Lower lobe of right lung (tissue), 2 donors: ENCODE data around the gene ITPR1. TPM values are rescaled to one million over a fixed set of nuclear protein-coding genes. Genes with fewer than 3 reads are reported as not detected.

ENCODE experiments used
- ATAC-seq, 2 donors: fragments of 200-7000 bp; cut with Tn5 transposase; one replicate each; pipeline ENCODE4 v1.9.1; 2020 to 2022; ENCODE audit warnings: mild to moderate bottlenecking in 2 of 2, moderate library complexity in 2 of 2
- DNase-seq: peaks from one replicate; pipeline ENCODE4 v3.0.0-alpha.2; 2020
- H3K27ac ChIP-seq: fragments of 200-600 bp; one replicate; pipeline ENCODE4 v1.8.0; 2022
- H3K27me3 ChIP-seq: fragments of 200-600 bp; one replicate; pipeline ENCODE4 v1.8.0; 2022; ENCODE audit warnings: low read depth
- H3K36me3 ChIP-seq: fragments of 200-600 bp; one replicate; pipeline ENCODE4 v1.8.0; 2022; ENCODE audit warnings: mild to moderate bottlenecking
- H3K4me1 ChIP-seq: fragments of 200-600 bp; one replicate; pipeline ENCODE4 v1.8.0; 2022
- H3K4me3 ChIP-seq: fragments of 200-600 bp; one replicate; pipeline ENCODE4 v1.8.0; 2022; ENCODE audit warnings: mild to moderate bottlenecking
- H3K9me3 ChIP-seq: fragments of 200-600 bp; one replicate; pipeline ENCODE4 v1.8.0; 2022
- CTCF ChIP-seq: fragments of 200-600 bp; IDR thresholded peaks from one replicate; pipeline ENCODE4 v1.8.0; 2022; ENCODE audit warnings: antibody characterized with exemption, mild to moderate bottlenecking
- intact Hi-C: fragments of 100-400 bp; cut with DNase I; formaldehyde crosslinking; loops from one replicate; pipeline ENCODE4 v1.11.0; 2022
- total RNA-seq: library from RNA; stranded (reverse); fragmentation: NEBNext Ultra II Directional; extraction: Animal tissue kit (Norgen Biotek cat#: 25700); gene quantifications from one replicate; pipeline ENCODE4 v1.2.1, GENCODE V29; 2021
- donor health status: DM: no; HTN: yes; CAD: no; lungs with severe emphysema.

Gene ITPR1
- total RNA-seq, 1 donor from 2014 or later: 69.1 TPM

GRCh38 chr3:4634894-4635293, 141.7 kb downstream of the ITPR1 start:
- ATAC-seq: no peak
- no peak for TF ChIP-seq CTCF
- intact Hi-C loops: loop anchor here (10.0 kb wide), 1 partner anchor 280 kb away; no protein-coding TSS in a partner anchor
- H3K27me3 ChIP-seq: no peaks in the 10 kb centered on the region
- no peaks in the 10 kb centered on the region for H3K9me3 ChIP-seq
- H3K4me3 ChIP-seq: no peak overlapping the region
- DNase-seq: no peak
- no peak overlapping the region for H3K27ac ChIP-seq
- peaks cover 12% of the 10 kb centered on the region for H3K36me3 ChIP-seq
- H3K4me1 ChIP-seq: no peaks in the 10 kb centered on the region

- Histone ChIP-seq H3K4me3 (no peak overlapping the region), H3K9me3 (no peaks in the 10 kb centered on the region), H3K27me3 (no peaks in the 10 kb centered on the region), H3K27ac (no peak overlapping the region), H3K36me3 (peaks cover 35% of the 10 kb centered on the region), H3K4me1 (no peaks in the 10 kb centered on the region)
- ATAC-seq: peak; percentile 8 to 23
- intact Hi-C loops: loop anchor here (10.0 kb wide), 1 partner anchor 282 kb away; no protein-coding TSS in a partner anchor
- no peak for DNase-seq
- no peak for TF ChIP-seq CTCF
Observed at GRCh38 chr3:4637265-4637664, 144.1 kb downstream of the ITPR1 start.

GRCh38 chr3:4641863-4642563, 148.9 kb downstream of the ITPR1 start:
- Histone ChIP-seq H3K9me3 (no peaks in the 10 kb centered on the region), H3K4me3 (no peak overlapping the region), H3K27me3 (no peaks in the 10 kb centered on the region), H3K4me1 (no peaks in the 10 kb centered on the region), H3K27ac (no peak overlapping the region), H3K36me3 (peaks cover 59% of the 10 kb centered on the region)
- intact Hi-C loops: no loop called here
- no peak for TF ChIP-seq CTCF
- no peak for DNase-seq
- no peak for ATAC-seq

- Histone ChIP-seq H3K36me3 (peaks cover 65% of the 10 kb centered on the region), H3K9me3 (no peaks in the 10 kb centered on the region), H3K27me3 (no peaks in the 10 kb centered on the region), H3K27ac (no peak overlapping the region), H3K4me3 (no peak overlapping the region), H3K4me1 (no peaks in the 10 kb centered on the region)
- ATAC-seq (no peak), DNase-seq (no peak)
- intact Hi-C loops: no loop called here
- TF ChIP-seq CTCF: no peak
Observed at GRCh38 chr3:4642611-4643010, 149.5 kb downstream of the ITPR1 start.

- no peaks in the 10 kb centered on the region for H3K4me1 ChIP-seq
- H3K27ac ChIP-seq: no peak overlapping the region
- TF ChIP-seq CTCF: no peak
- H3K4me3 ChIP-seq: no peak overlapping the region
- H3K9me3 ChIP-seq: no peaks in the 10 kb centered on the region
- peaks cover 73% of the 10 kb centered on the region for H3K36me3 ChIP-seq
- DNase-seq: no peak
- ATAC-seq: no peak
- intact Hi-C loops: no loop called here
- H3K27me3 ChIP-seq: no peaks in the 10 kb centered on the region
Observed at GRCh38 chr3:4643904-4644547, 150.9 kb downstream of the ITPR1 start.
